ENCODE results near the gene PUSL1.

DNA sequence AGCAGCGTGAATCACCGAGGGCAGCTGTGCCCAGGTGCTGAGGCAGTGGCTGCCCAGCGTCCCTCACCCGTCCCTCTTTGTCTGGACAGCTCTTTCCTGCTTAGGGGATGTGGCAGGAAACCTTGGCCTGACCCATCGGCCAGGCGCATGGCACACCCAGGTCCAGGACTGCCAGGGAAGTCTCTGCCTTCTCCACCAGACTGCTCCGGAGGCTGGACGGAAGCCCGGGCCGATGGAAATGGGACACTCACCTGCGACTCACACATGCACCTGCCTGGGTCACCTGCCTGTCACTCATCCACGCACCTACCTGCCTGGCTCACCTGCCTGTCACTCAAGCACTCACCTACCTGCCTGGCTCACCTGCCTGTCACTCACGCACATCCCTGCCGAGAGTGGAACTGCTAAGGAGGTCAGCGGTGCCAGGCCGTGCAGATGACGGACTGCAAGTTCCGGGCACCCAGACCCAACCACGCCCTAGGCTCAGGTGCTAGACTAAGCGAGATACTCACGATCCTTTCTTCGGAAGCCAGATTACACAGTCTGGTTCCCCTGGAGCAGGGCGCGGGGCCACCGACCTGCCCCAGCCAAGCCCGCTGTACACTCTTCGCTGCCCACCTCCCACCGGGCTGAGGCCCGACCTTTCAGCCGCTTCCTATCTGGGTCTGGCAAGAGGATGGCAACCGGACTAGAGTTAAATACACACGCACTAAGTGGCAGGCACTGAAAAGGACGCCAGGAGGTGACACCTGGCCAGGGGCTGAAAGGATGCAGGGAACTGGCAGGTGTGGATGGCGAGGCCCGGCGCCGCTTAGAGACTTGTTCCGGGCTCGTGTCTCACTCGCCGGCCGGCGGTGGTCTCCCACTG is 35.8 kb upstream of the PUSL1 start:
- TF ChIP-seq, protein P1, sequence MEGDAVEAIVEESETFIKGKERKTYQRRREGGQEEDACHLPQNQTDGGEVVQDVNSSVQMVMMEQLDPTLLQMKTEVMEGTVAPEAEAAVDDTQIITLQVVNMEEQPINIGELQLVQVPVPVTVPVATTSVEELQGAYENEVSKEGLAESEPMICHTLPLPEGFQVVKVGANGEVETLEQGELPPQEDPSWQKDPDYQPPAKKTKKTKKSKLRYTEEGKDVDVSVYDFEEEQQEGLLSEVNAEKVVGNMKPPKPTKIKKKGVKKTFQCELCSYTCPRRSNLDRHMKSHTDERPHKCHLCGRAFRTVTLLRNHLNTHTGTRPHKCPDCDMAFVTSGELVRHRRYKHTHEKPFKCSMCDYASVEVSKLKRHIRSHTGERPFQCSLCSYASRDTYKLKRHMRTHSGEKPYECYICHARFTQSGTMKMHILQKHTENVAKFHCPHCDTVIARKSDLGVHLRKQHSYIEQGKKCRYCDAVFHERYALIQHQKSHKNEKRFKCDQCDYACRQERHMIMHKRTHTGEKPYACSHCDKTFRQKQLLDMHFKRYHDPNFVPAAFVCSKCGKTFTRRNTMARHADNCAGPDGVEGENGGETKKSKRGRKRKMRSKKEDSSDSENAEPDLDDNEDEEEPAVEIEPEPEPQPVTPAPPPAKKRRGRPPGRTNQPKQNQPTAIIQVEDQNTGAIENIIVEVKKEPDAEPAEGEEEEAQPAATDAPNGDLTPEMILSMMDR (conservative IDR thresholded peaks at IDR 0.05), result no peak
- TF ChIP-seq EZH2 (IDR thresholded peaks at IDR 0.05; ENCODE audit: low read depth), result no peak
